Ascending aorta (tissue), 2 donors: ENCODE data around the gene FRAS1. TPM values are rescaled to one million over a fixed set of nuclear protein-coding genes. Genes with fewer than 3 reads are reported as not detected.

Experiments
- DNase-seq, 2 donors: peaks; one replicate each; pipeline ENCODE4 v3.0.0-alpha.2; 2019; ENCODE audit warnings: low spot score in 2 of 2
- H3K27ac ChIP-seq, 2 donors: fragments of 200-600 bp; sonication (generic); one replicate each; pipeline ENCODE4 v1.5.1; 2016 to 2017; ENCODE audit warnings: mild to moderate bottlenecking in 1 of 2
- H3K27me3 ChIP-seq: fragments of 200-600 bp; sonication (generic); one replicate; pipeline ENCODE4 v1.5.1; 2017
- H3K36me3 ChIP-seq, 2 donors: fragments of 200-600 bp; sonication (generic); one replicate each; pipeline ENCODE4 v1.5.1; 2016
- H3K4me1 ChIP-seq, 2 donors: fragments of 200-600 bp; sonication (generic); one replicate each; pipeline ENCODE4 v1.5.1; 2016 to 2017; ENCODE audit warnings: mild to moderate bottlenecking in 1 of 2
- H3K4me3 ChIP-seq, 2 donors: fragments of 200-600 bp; sonication (generic); one replicate each; pipeline ENCODE4 v1.5.1; 2016 to 2017; ENCODE audit warnings: mild to moderate bottlenecking in 1 of 2
- H3K9me3 ChIP-seq, 2 donors: fragments of 200-600 bp; sonication (generic); one replicate each; pipeline ENCODE4 v1.5.1; 2016
- CTCF ChIP-seq, 3 experiments: fragments of 200-600 bp in 2 of 3; fragments of 450-650 bp in 1 of 3; sonication (generic) in 2 of 3; IDR thresholded peaks; one replicate each; pipeline ENCODE4 v1.5.1; 2016 to 2019; ENCODE audit warnings: antibody characterized with exemption in 3 of 3, mild to moderate bottlenecking in 1 of 3, moderate library complexity in 1 of 3
- intact Hi-C: fragments of 100-400 bp; cut with DNase I; formaldehyde crosslinking; loops from one replicate; pipeline ENCODE4 v1.15.1; 2023
- total RNA-seq: library from RNA; depleted of rRNA; stranded (reverse); fragments of >200 nt; gene quantifications from one replicate; pipeline ENCODE4 v1.1.0, GENCODE V29; 2016

FRAS1 gene
- total RNA-seq, 1 donor from 2014 or later: 0.75 TPM

DNA sequence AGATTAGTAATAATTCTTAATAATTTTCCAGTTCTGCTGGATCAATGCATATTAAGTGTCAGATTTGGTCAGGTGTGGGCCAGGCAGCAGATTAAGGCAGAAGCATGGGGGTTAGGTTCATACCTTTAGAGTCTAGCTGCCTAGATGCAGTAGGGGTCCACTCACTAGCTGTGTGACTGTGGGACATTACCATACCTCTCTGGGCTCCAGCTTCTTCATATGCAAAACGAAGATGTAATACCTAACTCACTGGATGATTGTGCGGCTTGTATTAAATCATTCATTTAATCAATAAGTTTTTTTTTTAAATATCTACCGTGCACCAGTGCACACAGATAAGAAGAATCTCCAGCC, 495.9 kb downstream of the FRAS1 start:
- H3K9me3 ChIP-seq: no peaks in the 10 kb centered on the region
- DNase-seq: no peak
- H3K4me3 ChIP-seq: no peak overlapping the region
- intact Hi-C loops: no loop called here
- H3K36me3 ChIP-seq: no peaks in the 10 kb centered on the region
- H3K27ac ChIP-seq: no peak overlapping the region
- H3K4me1 ChIP-seq: peaks cover 0 to 6% of the 10 kb centered on the region in 2 donors
- no peak for TF ChIP-seq CTCF (IDR thresholded peaks at IDR 0.05)
- no peaks in the 10 kb centered on the region for H3K27me3 ChIP-seq

- no peak overlapping the region for H3K27ac ChIP-seq
Observed at GRCh38 chr4:78553529-78554060, 496.5 kb downstream of the FRAS1 start.

DNA sequence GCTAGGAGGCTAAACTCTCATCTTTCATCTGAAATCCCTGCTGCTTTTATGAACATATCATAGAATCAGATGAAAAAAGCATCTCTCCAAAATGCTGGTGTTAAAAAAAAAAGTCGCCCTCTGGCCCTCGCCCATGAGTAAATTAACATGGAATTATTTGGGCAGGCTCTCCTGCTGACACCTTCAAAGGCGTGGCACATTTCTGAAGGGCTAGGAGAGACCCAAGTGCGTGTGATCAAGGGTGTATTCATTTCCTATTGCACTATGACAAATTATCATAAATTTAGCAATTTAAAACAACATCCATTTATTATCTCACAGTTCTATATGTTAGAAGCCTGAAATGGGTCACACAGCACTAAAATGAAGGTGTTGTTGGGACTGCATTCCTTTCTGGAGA, 499.5 kb downstream of the FRAS1 start:
- Histone ChIP-seq H3K4me1 (peaks cover 0 to 10% of the 10 kb centered on the region in 2 donors), H3K36me3 (no peaks in the 10 kb centered on the region), H3K27ac (no peak overlapping the region), H3K4me3 (no peak overlapping the region), H3K27me3 (no peaks in the 10 kb centered on the region), H3K9me3 (no peaks in the 10 kb centered on the region)
- no peak for DNase-seq
- TF ChIP-seq CTCF (IDR thresholded peaks at IDR 0.05): no peak
- intact Hi-C loops: no loop called here

More at GRCh38 chr4:78553529-78554060, 496.5 kb downstream of the FRAS1 start:
- Histone ChIP-seq H3K4me3 (no peak overlapping the region), H3K36me3 (no peaks in the 10 kb centered on the region), H3K4me1 (peaks cover 0 to 6% of the 10 kb centered on the region in 2 donors), H3K9me3 (no peaks in the 10 kb centered on the region), H3K27me3 (no peaks in the 10 kb centered on the region)
- intact Hi-C loops: no loop called here
- no peak for TF ChIP-seq CTCF (IDR thresholded peaks at IDR 0.05)
- DNase-seq: no peak

DNA sequence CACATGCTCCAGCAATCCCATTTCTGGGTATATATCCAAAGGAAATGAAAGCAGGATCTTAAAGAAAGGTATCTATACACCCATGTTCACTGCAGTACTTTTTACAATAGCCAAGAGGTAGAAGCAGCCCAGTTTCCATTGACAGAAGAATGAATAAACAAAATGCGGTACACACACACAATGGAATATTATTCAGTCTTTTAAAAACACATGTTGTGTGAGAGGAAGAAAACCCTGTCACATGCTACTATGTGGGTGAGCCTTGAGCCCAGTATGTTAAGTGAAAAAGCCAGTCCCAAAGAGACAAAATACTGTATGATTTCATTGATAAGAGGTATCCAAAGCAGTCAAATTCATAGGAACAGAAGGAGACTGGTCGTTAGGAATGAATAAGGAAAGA, 500.7 kb downstream of the FRAS1 start:
- TF ChIP-seq CTCF (IDR thresholded peaks at IDR 0.05): no peak
- Histone ChIP-seq H3K9me3 (no peaks in the 10 kb centered on the region), H3K36me3 (no peaks in the 10 kb centered on the region), H3K4me1 (peaks cover 0 to 6% of the 10 kb centered on the region in 2 donors), H3K27me3 (no peaks in the 10 kb centered on the region), H3K4me3 (no peak overlapping the region), H3K27ac (no peak overlapping the region)
- DNase-seq: no peak
- intact Hi-C loops: no loop called here

DNA sequence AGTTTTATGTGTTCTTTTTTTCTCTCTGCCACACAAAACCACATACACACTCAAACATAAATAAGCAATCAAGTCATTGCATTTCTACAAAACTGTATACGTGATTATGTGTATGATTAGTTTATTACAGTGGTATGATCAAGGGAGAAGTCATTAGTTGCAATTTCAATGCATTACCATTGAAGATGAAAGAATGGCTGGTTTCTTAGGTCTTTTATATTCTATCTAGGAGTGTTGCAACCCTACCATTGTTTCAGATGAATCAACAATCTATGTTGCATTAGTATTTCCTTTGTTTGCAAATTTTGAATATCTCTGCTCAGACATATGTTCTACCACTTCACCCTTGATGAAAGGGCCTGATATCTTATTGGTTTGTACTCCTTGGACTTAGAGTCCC, 501.3 kb downstream of the FRAS1 start:
- Histone ChIP-seq H3K27ac (no peak overlapping the region), H3K4me1 (peaks cover 0 to 4% of the 10 kb centered on the region in 2 donors)
- no peak for DNase-seq

More for the DNA sequence above, 501.3 kb downstream of the FRAS1 start:
- intact Hi-C loops: no loop called here
- H3K9me3 ChIP-seq: no peaks in the 10 kb centered on the region
- no peaks in the 10 kb centered on the region for H3K36me3 ChIP-seq
- no peak for TF ChIP-seq CTCF (IDR thresholded peaks at IDR 0.05)
- H3K27me3 ChIP-seq: no peaks in the 10 kb centered on the region
- no peak overlapping the region for H3K4me3 ChIP-seq
